GM15510 (cell line): ENCODE results near the gene AFAP1L2.

ENCODE experiments used
- POLR2A ChIP-seq: IDR thresholded peaks from 3 replicates; pipeline ENCODE4 v1.6.1; 2011; ENCODE audit warnings: borderline replicate concordance; ENCODE audit not compliant: insufficient read length; ENCODE audit errors: extremely low read depth

AFAP1L2 gene

DNA sequence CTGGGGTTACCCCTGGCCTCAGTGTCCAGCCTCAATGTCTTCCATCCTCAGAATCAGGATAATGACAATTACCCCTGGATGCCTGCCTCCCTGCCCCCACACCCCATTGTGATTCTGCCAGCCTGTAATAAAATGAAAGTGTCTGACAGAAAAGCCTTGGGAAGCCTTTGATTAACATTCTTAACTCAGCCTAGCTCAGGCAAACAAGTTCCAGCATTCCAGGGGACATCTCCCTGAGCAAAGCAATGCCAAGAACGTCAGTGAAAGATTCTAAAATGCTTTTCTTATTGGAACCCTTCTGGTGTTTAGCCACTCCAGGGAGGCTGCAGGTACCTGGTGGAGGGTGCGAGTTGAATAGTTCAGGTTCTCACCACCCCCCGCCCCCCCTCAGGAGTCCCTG lies 18.7 kb downstream of the AFAP1L2 start:
- no peak for TF ChIP-seq POLR2A

DNA sequence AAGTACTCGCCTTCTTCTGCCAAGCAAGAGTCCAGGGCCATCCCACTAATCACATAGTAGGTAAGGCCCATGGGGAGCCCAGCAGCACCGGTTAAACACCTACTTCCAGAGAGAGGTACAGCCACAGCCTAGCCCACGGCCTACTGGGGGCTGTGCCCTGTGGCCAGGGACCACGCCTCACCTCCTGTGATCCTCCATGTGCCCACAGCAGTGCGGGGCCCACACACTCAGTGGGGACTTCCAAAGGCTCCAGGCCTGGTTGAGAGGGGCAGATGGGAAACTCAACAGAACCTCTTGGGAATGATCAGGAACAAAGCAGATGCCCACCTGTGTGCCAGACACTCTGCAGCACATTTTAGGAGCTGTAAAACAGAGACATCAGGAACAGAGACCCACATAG lies 19.7 kb downstream of the AFAP1L2 start:
- TF ChIP-seq POLR2A: no peak

DNA sequence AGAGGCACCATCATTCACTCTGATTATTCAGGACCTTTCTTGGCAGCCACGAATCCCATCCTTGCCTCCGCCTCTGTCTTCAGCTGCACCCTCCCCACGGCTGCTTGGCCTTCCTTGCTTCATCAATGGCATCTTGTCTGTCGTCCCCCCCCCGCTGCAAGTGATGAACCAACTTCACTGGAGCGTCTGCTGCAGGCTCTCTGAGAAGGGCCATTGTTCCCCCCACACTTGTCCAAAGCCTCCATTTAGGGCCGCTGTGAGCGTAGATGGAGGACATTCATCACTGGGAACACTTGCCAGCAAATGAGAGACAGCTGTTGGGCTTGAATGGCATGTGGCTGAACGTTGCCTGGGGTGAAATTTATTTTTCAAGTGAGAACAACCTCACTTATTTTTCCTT lies 20.1 kb downstream of the AFAP1L2 start:
- TF ChIP-seq POLR2A: no peak

DNA sequence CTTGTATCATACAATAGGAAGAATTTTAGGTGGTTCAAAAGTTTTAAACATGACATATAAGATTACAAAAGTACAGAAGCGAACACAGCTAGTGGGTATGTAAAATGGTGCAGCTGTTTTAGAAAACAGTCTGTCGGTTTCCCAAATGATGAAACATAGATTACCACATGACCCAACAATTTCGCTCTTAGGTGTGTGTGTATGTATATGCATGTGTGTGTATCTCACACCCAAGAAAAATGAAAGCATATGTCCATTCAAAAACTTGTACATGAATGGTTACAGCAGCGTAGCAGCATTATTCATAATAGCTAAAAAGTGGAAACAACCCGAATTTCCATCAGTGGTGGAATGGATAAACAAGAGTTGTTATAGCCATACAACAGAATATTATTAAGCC lies 23.5 kb downstream of the AFAP1L2 start:
- TF ChIP-seq POLR2A: no peak

DNA sequence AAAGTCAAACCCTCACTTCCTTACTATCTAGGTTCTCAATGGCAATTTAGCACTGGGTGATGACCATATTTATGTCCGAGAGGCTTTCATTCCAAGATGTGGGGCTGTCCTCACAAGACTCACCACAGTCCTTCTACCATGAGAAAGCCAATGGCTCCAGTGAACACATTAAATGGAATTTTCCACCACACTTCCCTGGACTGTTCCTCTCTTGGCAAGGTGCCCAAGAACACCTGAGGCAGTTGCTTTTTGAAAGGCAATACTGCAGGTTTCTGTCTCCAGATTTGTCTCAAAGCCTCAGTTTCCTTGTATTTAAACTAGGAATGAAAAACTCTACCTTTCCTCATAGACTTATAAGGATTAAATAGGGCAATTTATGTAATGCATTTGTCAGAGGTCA lies 24.2 kb downstream of the AFAP1L2 start:
- TF ChIP-seq POLR2A: no peak

DNA sequence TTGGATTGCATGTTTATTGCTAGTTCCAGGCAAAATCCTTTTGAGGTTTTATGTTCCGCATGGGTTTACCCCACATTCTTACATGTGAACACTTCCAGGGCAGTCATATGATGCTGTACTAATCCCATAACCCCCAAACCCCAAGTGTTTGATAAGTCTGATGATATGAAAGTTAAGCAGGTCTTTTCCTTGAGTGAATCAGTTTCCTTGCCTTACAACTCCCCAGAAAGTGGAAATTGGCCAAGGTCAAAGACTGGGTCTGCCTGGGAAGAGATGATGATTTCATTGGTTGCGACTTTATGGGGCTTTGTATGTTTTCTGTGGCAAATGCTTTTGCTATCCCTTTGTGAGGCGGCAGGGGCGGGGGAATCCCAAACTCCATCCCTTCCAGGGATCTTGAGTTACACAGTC lies 24.7 kb downstream of the AFAP1L2 start:
- TF ChIP-seq POLR2A: no peak

DNA sequence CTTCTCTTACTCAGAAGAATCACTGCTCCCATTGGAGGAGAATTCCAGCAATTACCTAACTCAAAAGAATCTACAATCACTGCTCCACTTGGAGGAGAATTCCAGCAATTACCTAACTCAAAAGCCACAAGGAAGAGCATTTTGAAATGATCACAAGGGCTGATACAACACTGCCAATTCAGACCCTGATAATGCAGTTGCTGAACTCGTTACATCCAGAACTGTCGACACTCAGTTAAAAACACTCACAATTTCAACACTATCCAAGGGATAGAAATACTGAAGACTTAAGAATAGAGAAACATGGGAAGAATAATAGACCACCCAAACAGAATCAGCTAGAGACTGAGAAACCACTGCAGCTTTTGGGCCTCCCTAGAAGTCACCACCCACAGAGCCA lies 27.8 kb downstream of the AFAP1L2 start:
- TF ChIP-seq POLR2A: no peak

DNA sequence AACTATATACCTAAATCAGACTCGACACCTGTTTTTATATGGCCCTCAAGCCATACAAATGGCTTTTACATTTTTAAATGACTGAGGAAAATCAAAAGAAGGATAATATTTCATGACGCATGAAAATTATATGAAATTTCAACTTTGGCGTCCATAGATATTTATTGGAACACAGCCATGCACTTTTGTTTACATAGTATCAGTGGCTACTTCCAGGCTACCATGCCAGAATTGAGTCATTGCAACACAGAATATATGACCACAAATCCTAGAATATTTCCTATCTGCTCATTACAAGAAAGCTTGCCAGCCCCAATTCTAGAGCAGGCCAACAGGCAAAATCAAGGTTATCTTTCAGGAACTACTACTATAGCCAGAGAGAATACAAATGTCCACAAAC lies 29.3 kb downstream of the AFAP1L2 start:
- TF ChIP-seq POLR2A: no peak

DNA sequence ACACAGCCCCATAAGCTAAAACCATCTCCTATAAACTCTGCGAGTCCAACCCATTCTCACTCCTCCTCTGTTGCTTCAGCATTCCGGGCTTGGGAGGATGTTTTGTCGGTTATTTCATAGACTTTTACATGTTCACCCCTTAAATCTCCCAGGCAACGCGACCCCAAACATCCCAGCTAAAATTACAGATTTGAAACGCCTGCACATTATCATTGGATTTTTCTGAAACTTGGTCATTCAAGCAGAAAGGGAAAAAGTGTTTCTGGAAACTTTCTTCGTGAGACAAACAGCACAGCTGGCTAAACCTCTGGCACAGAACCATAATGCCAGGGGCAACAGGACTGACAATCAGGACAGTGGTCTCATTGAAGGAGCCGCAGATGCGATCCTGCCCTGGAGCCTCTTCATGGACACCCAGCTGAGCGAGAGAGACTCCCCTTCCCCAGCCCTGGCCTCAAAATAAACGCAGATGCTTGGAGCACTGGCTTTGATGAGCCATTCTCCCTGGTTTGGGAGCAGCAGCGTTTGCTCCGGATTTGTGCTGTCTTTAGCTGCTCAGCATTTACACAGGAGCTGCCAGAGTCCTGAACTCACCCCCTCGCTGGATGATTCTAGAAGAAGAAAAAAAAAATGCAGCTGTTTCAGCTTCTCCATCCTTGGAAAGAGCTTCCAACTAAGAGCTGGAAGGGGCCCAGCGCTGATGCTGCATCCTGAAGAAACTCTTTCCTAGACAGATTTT lies 30.1 kb downstream of the AFAP1L2 start:
- TF ChIP-seq POLR2A: no peak

DNA sequence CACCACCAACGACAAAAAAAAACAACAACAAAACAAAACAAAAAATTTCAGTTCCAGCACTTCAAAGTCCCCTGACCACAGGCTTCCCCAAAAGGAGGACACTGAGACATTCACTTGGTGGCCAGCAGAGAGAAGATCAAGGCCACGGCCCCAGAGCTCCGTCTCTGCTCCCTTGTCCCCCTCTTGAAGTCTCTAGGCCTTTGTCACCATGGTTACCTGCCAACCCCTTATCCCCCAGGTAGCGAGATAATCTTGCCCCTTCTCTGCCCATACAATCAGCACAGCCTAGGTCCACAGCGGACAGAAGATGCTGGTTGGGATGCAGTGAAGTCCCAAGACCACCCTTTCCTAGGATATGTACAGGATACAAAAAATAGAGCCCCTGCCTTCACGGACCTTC lies 30.7 kb downstream of the AFAP1L2 start:
- no peak for TF ChIP-seq POLR2A

DNA sequence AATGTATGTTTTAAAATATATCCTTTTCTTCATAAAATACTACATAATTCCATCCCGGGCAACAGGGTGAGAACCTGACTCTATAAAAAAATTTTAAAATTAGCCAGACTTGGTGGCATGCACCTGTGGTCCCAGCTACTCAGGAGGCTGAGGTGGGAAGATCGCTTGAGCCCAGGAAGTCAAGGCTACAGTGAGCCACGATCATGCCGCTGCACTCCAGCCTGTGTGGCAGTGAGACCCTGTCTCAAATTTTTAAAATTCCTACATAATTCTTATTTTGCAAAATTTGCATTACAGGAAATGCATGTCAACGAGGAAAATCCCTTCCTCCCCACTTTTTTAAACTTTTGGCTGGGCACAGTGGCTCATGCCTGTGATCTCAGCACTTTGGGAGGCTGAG lies 31.3 kb downstream of the AFAP1L2 start:
- no peak for TF ChIP-seq POLR2A

DNA sequence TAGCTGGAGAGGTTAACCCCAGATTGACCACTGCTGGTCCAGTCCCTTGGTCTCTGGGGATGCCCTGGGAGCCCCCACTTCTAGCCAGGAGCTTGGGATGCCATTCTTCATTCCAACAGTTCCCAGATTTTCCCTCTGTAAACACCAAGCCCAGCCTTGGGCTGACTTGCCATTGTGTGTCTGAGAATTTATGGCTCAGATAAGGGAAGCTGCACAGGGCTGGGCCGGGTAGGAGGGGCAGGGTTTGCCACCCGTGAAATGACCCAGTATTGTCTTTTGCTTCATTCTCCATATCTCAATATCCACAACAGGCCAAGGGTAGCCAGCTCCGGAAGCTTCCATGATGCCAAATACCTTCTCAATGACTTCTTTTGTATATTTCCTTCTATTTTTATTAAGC lies 32.1 kb downstream of the AFAP1L2 start:
- TF ChIP-seq POLR2A: no peak

DNA sequence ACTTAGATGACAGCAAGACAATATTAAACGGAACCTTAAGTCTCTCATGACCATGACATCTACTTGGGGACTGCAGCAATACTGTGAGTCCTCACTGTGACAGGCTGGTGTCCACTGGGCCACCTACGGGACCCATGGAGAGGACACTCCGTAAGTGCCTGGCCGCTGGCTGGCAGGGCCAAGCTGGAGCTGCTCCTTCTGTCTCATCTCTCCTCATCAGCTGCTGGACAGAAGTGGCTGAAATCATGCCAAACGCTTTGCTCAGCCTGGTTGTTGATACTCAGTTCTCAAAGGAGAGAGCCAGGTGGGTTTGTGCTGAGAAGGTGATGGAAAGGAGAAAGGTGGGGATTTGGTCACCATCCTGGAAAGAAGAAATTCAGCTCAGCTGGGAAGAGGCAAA lies 33.3 kb downstream of the AFAP1L2 start:
- no peak for TF ChIP-seq POLR2A

DNA sequence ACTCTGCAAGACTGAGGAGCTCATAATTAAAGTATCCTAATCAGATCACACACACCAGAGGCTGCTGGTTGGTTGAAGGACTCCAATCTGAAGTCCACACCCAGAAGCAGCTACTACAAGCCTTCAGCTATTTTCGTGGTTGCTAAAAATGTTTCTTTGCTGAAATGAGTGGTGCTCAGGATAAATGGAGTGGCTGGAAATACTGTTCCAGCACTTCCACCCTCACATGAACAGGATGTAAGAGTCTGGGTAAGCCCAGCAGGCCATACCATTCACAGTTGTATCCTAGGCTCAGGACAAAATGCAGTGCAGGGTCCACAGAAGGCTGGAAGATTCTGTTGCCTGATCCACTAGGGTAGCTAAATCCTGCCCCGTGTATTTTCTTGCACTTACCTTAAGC lies 34.1 kb downstream of the AFAP1L2 start:
- TF ChIP-seq POLR2A: no peak

DNA sequence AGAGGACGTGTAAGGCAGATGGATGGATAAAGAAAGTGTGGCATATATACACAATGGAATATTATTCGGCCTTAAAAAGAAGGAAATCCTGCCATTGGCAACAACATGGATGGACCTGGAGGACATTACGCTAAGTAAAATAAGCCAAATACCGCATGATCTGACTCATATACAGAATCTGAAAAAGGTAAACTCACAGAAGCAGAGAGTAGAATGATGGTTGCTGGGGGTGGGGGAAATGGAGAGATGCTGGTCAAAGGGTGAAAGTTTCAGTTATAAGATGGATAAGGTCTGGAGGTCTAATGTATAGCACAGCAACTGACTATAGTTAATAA lies 36.3 kb downstream of the AFAP1L2 start:
- no peak for TF ChIP-seq POLR2A

DNA sequence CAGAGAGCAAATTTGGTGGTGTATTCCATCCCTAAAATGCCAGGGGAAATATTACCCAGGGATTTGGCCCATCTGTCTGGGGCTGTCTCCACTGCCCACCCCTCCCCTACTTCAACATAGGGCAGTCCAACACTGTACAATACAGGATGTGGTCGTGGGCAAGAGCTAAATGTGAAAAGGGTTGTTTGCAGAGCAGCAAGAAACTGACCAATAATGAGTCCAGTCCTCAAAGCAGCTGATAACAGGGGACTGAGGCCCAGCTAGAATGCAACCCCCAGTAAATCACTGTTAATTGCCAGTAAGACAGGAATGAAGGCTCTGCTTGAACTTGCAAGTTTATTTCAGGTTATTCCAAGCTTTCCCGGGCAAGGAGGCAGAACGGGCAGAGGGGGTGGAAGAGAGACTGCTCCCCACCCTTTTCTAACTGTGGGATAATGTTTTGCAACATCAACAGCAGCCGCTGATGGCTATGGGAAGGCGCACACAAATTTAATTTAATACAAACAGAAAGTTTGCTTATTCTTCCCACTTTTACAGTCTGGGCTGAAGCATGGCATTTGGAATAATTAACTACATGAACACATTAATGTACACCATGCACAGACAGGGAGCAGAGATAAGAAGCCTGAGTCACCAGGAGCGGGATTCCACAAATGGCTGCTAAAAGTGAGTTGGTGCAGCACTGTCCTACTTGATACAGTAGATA lies 36.8 kb downstream of the AFAP1L2 start:
- TF ChIP-seq POLR2A: no peak
